ENCODE data around the gene SEMA5A. TPM values are rescaled to one million over a fixed set of nuclear protein-coding genes. Genes with fewer than 3 reads are reported as not detected.

SEMA5A gene
- polyA plus RNA-seq, 3 donors = not detected

GRCh38 chr5:9429691-9430215 lies 116.1 kb downstream of the SEMA5A start:
- Histone ChIP-seq H2AFZ (ENCODE audit: insufficient read depth, low read depth, low read length, poor library complexity, severe bottlenecking) (no peak overlapping the region), H3K4me1 (ENCODE audit: control insufficient read depth in 1 of 2, insufficient read depth in 2 of 2, low read length in 2 of 2) (no peaks in the 10 kb centered on the region), H3K4me3 (replicated peaks in 1 of 3; ENCODE audit: low read depth in 2 of 3, low read length in 3 of 3) (no peak overlapping the region), H3K36me3 (replicated peaks in 1 of 2; ENCODE audit: control insufficient read depth in 1 of 2, insufficient read depth in 2 of 2, low read length in 2 of 2) (no peaks in the 10 kb centered on the region), H3K27me3 (ENCODE audit: control insufficient read depth in 2 of 2, insufficient read depth in 2 of 2, low read length in 2 of 2) (no peaks in the 10 kb centered on the region), H3K27ac (ENCODE audit: low read depth in 1 of 2, low read length in 2 of 2) (no peak overlapping the region), H3K9ac (ENCODE audit: insufficient read depth, low read length, poor library complexity, severe bottlenecking) (no peak overlapping the region), H3K9me3 (replicated peaks in 1 of 2; ENCODE audit: control insufficient read depth in 1 of 2, insufficient read depth in 1 of 2, low read length in 2 of 2) (no peaks in the 10 kb centered on the region), H3K79me2 (ENCODE audit: insufficient read depth, low read length) (no peaks in the 10 kb centered on the region), H3K4me2 (replicated peaks; ENCODE audit: extremely low read depth, low read length, poor library complexity, severe bottlenecking) (no peak overlapping the region), H4K20me1 (ENCODE audit: insufficient read depth, low read length) (no peaks in the 10 kb centered on the region)
- H3K9me3 Mint-ChIP-seq = peaks cover 0 to 4% (median 0%) of the 10 kb centered on the region in 7 donors
- no peaks in the 10 kb centered on the region for H3K36me3 Mint-ChIP-seq
- TF ChIP-seq CTCF (IDR thresholded peaks at IDR 0.05) = no peak
- no peak for DNase-seq
- no peaks in the 10 kb centered on the region for H3K4me1 Mint-ChIP-seq
- no peak overlapping the region for H3K4me3 Mint-ChIP-seq
- 98% methylated on average over 8 of the region's 8 CpGs for WGBS (ENCODE audit: insufficient coverage)
- intact Hi-C loops (cut with micrococcal nuclease) = no loop called here
- no peaks in the 10 kb centered on the region for H3K27me3 Mint-ChIP-seq (ENCODE audit: low read depth in 3 of 3)
- H3K27ac Mint-ChIP-seq = no peak overlapping the region

GRCh38 chr5:9428272-9428671 lies 117.6 kb downstream of the SEMA5A start:
- Mint-ChIP-seq H3K4me3 (no peak overlapping the region), H3K27ac (no peak overlapping the region), H3K4me1 (no peaks in the 10 kb centered on the region), H3K36me3 (no peaks in the 10 kb centered on the region), H3K9me3 (peaks cover 0 to 4% (median 0%) of the 10 kb centered on the region in 7 donors), H3K27me3 (ENCODE audit: low read depth in 3 of 3) (no peaks in the 10 kb centered on the region)
- Histone ChIP-seq H3K79me2 (ENCODE audit: insufficient read depth, low read length) (no peaks in the 10 kb centered on the region), H3K4me1 (ENCODE audit: control insufficient read depth in 1 of 2, insufficient read depth in 2 of 2, low read length in 2 of 2) (no peaks in the 10 kb centered on the region), H2AFZ (ENCODE audit: insufficient read depth, low read depth, low read length, poor library complexity, severe bottlenecking) (no peak overlapping the region), H3K36me3 (replicated peaks in 1 of 2; ENCODE audit: control insufficient read depth in 1 of 2, insufficient read depth in 2 of 2, low read length in 2 of 2) (no peaks in the 10 kb centered on the region), H3K4me2 (replicated peaks; ENCODE audit: extremely low read depth, low read length, poor library complexity, severe bottlenecking) (no peak overlapping the region), H3K9ac (ENCODE audit: insufficient read depth, low read length, poor library complexity, severe bottlenecking) (no peak overlapping the region), H3K27me3 (ENCODE audit: control insufficient read depth in 2 of 2, insufficient read depth in 2 of 2, low read length in 2 of 2) (no peaks in the 10 kb centered on the region), H4K20me1 (ENCODE audit: insufficient read depth, low read length) (no peaks in the 10 kb centered on the region), H3K27ac (ENCODE audit: low read depth in 1 of 2, low read length in 2 of 2) (no peak overlapping the region), H3K4me3 (replicated peaks in 1 of 3; ENCODE audit: low read depth in 2 of 3, low read length in 3 of 3) (no peak overlapping the region), H3K9me3 (replicated peaks in 1 of 2; ENCODE audit: control insufficient read depth in 1 of 2, insufficient read depth in 1 of 2, low read length in 2 of 2) (no peaks in the 10 kb centered on the region)
- no peak for DNase-seq
- WGBS (ENCODE audit: insufficient coverage) = no CpG with 5 or more reads among the region's 4 CpGs
- no peak for TF ChIP-seq CTCF (IDR thresholded peaks at IDR 0.05)
- intact Hi-C loops (cut with micrococcal nuclease) = no loop called here
